Muscle of leg (tissue), 11 donors: Measurements from ENCODE around the gene PAAF1. TPM values are rescaled to one million over a fixed set of nuclear protein-coding genes. Genes with fewer than 3 reads are reported as not detected.
"Not testable (repeated sequence)": the region's sequence is repeated elsewhere in the genome, so short reads cannot be mapped to it uniquely, and the experiment has no call there.

Source experiments
- DNase-seq: peaks from one replicate; pipeline ENCODE4 v3.0.0; 2013
- H3K27ac ChIP-seq: one replicate; pipeline ENCODE4 v1.5.1; 2013; ENCODE audit warnings: mild to moderate bottlenecking, low read length, control low read depth
- H3K27me3 ChIP-seq: one replicate; pipeline ENCODE4 v1.6.1; 2013; ENCODE audit warnings: low read length; ENCODE audit not compliant: control insufficient read depth, insufficient read depth
- H3K36me3 ChIP-seq: one replicate; pipeline ENCODE4 v1.6.1; 2013; ENCODE audit warnings: low read length; ENCODE audit not compliant: control insufficient read depth, insufficient read depth
- H3K4me1 ChIP-seq: one replicate; pipeline ENCODE4 v1.6.1; 2013; ENCODE audit warnings: low read length; ENCODE audit not compliant: control insufficient read depth, insufficient read depth
- H3K4me3 ChIP-seq: one replicate; pipeline ENCODE4 v1.5.1; 2013; ENCODE audit warnings: low read length, control low read depth
- H3K9me3 ChIP-seq: replicated peaks from 2 replicates; pipeline ENCODE4 v1.6.1; 2013; ENCODE audit warnings: low read depth, low read length; ENCODE audit not compliant: control insufficient read depth
- WGBS: methylation state at CpG from one replicate; pipeline ENCODE4 v1.1.5; 2013; ENCODE audit warnings: missing lambda C conversion rate; ENCODE audit not compliant: insufficient coverage; 5-methylcytosine and 5-hydroxymethylcytosine counted together
- polyA plus RNA-seq, 8 donors: library from polyadenylated mRNA; unstranded; fragments of 120-200 nt; gene quantifications; one replicate each; pipeline versions ENCODE4 v1.2.1 to v1.2.3, GENCODE V29; 2013; ENCODE audit warnings: inconsistent platforms in 1 of 8, low replicate concordance in 1 of 8; ENCODE audit not compliant: insufficient read length in 8 of 8, insufficient read depth in 1 of 8
- total RNA-seq: library from RNA; stranded (reverse); fragments of 120-200 nt; gene quantifications from one replicate; pipeline ENCODE4 v1.2.4, GENCODE V29; 2013

The PAAF1 gene
- total and polyA plus RNA-seq, 9 donors = 21.5 to 53.4 (median 32.4) TPM

DNA sequence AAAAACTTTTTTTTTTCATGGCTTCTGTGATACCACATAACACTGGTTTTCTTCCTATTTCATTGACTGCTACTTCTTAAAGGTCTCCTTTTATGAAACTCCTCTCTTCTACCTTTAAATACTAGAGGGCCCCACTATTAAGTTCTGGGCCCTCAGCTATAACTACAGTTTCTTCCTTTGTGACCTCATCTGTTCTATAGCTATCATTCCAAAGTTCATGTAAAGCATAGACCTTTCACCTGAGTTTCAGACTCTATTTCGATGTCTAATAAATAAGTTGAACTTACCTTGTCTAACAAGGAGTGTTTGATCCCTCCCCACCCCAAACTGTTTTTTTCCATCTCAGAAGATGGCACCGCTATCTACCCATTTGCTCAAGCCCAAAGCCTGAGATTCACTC, 35.2 kb downstream of the PAAF1 start:
- 93% methylated on average over 2 of the region's 2 CpGs for WGBS
- H3K4me1 ChIP-seq = no peaks in the 10 kb centered on the region
- no peaks in the 10 kb centered on the region for H3K27me3 ChIP-seq
- DNase-seq = no peak
- no peak overlapping the region for H3K4me3 ChIP-seq
- H3K36me3 ChIP-seq = peaks cover 53% of the 10 kb centered on the region
- H3K27ac ChIP-seq = no peak overlapping the region
- H3K9me3 ChIP-seq = no peaks in the 10 kb centered on the region

DNA sequence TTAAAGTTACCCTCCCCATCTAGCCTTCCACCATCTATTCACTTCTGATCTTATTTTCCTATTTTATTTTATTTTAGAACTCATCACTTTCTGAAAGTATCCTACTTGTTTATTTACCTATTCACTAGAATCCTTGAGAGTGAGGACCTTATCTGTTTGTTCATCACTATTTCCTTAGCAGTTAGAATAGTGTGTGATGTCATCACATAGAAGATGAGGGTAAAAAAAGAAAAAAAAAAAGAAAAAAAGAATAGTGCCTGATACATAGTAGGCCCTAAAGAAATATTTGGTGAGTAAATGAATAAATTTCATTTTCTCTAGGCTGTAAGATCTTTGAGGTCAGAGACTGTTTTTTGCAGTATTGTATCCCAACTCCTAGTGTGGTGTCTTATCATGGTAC, 36.7 kb downstream of the PAAF1 start:
- no peak for DNase-seq
- no peaks in the 10 kb centered on the region for H3K4me1 ChIP-seq
- peaks cover 56% of the 10 kb centered on the region for H3K36me3 ChIP-seq
- H3K27me3 ChIP-seq = no peaks in the 10 kb centered on the region
- no peak overlapping the region for H3K4me3 ChIP-seq
- H3K9me3 ChIP-seq = no peaks in the 10 kb centered on the region
- no peak overlapping the region for H3K27ac ChIP-seq

GRCh38 chr11:73914284-73914683, 37.5 kb downstream of the PAAF1 start:
- Histone ChIP-seq H3K4me3 (no peak overlapping the region), H3K4me1 (no peaks in the 10 kb centered on the region), H3K9me3 (no peaks in the 10 kb centered on the region), H3K27me3 (no peaks in the 10 kb centered on the region), H3K36me3 (peaks cover 61% of the 10 kb centered on the region), H3K27ac (no peak overlapping the region)
- WGBS = 71% methylated on average over 2 of the region's 4 CpGs
- DNase-seq = no peak

DNA sequence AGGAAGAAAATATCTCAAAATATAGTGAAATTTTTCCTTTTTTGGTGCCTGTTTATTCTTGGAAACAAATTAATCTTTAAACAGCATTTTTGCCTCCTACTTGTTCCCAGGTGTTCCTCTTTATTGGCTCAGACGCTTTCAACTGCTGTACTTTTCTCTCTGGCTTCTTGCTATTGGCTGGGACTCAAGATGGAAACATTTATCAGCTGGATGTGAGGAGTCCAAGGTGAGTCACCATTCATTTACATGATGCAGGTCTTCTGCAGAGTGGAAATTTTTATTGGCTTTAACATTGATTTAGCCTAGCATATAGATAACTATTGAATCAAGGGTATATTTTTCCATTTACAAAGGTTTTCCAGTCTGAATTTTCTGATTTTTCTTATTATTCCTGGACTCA, 39.6 kb downstream of the PAAF1 start:
- H3K4me3 ChIP-seq = no peak overlapping the region
- peaks cover 57% of the 10 kb centered on the region for H3K36me3 ChIP-seq
- WGBS = no CpG with 5 or more reads among the region's 1 CpG
- no peaks in the 10 kb centered on the region for H3K4me1 ChIP-seq
- DNase-seq = peak; percentile 33
- no peaks in the 10 kb centered on the region for H3K9me3 ChIP-seq
- H3K27ac ChIP-seq = no peak overlapping the region
- H3K27me3 ChIP-seq = no peaks in the 10 kb centered on the region

DNA sequence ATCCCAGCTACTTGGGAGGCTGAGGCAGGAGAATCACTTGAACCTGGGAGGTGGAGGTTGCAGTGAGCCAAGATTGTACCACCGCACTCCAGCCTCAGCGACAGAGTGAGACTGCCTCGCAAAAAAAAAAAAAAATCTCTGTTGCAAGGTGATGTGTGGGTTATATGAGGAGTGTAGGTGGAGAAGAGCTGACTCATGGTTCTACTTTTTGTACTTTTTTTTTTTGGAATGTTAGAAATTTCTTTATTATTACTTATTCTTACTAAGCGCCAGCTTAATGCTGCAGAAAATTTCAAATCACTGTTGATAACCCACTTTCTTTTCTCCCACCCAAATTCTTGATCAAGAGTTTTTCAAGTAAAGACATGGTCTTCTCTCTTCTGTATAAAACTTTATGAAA, 44.4 kb downstream of the PAAF1 start:
- DNase-seq = no peak
- no peaks in the 10 kb centered on the region for H3K4me1 ChIP-seq
- WGBS = 100% methylated on average over 3 of the region's 4 CpGs
- no peaks in the 10 kb centered on the region for H3K9me3 ChIP-seq
- H3K4me3 ChIP-seq = no peak overlapping the region
- no peaks in the 10 kb centered on the region for H3K27me3 ChIP-seq
- peaks cover 35% of the 10 kb centered on the region for H3K36me3 ChIP-seq
- no peak overlapping the region for H3K27ac ChIP-seq

- no peak for DNase-seq
- peaks cover 2% of the 10 kb centered on the region for H3K4me1 ChIP-seq
- WGBS = no CpG with 5 or more reads among the region's 2 CpGs
These were observed 52.6 kb downstream of the PAAF1 start for GRCh38 chr11:73929388-73929787.

DNA sequence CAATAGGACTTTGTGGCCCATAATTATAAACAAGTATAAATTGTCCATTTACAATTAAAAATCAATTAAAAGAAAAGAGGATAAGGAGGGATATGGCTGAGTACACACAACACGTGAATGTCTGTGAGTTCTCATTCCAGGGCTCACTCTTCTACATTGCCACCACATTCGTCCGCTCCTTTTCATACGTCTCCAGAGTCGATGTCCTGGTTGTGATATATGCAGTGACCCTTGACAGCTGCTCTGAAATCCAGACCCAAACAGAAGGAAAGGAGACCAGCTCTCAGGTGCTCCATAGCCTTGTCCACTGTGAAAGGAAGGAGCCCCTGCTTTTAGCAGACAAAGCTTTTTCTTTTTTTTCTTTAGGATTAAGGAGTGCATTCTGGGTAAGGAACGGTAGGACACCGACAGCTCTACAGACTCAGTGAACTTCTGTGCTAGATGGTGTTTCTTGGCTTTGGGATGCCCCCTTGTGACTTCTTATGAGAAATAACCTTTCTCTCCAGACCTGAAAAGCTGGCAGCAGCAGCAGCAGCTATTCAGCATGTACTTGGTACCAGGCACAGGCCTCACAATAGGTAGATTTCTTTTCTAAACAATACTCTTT, 54.3 kb downstream of the PAAF1 start:
- Histone ChIP-seq H3K4me1 (peaks cover 2% of the 10 kb centered on the region), H3K4me3 (no peak overlapping the region), H3K36me3 (peaks cover 60% of the 10 kb centered on the region), H3K9me3 (no peaks in the 10 kb centered on the region), H3K27ac (no peak overlapping the region), H3K27me3 (no peaks in the 10 kb centered on the region)
- peak; percentile 53 for DNase-seq
- no CpG with 5 or more reads among the region's 7 CpGs for WGBS

More at GRCh38 chr11:73929388-73929787, 52.6 kb downstream of the PAAF1 start:
- no peaks in the 10 kb centered on the region for H3K27me3 ChIP-seq
- H3K9me3 ChIP-seq = no peaks in the 10 kb centered on the region
- H3K4me3 ChIP-seq = no peak overlapping the region
- H3K27ac ChIP-seq = no peak overlapping the region
- peaks cover 56% of the 10 kb centered on the region for H3K36me3 ChIP-seq

GRCh38 chr11:73931951-73932350, 55.2 kb downstream of the PAAF1 start:
- DNase-seq = no peak
- no CpG with 5 or more reads among the region's 6 CpGs for WGBS
- H3K36me3 ChIP-seq = peaks cover 52% of the 10 kb centered on the region
- H3K27ac ChIP-seq = no peak overlapping the region
- no peaks in the 10 kb centered on the region for H3K27me3 ChIP-seq
- no peak overlapping the region for H3K4me3 ChIP-seq
- no peaks in the 10 kb centered on the region for H3K9me3 ChIP-seq
- H3K4me1 ChIP-seq = peaks cover 2% of the 10 kb centered on the region

GRCh38 chr11:73932781-73933180, 56.0 kb downstream of the PAAF1 start:
- no peaks in the 10 kb centered on the region for H3K27me3 ChIP-seq
- H3K27ac ChIP-seq = no peak overlapping the region
- peaks cover under 1% of the 10 kb centered on the region for H3K9me3 ChIP-seq
- no peak overlapping the region for H3K4me3 ChIP-seq
- peaks cover 45% of the 10 kb centered on the region for H3K36me3 ChIP-seq
- H3K4me1 ChIP-seq = peaks cover 2% of the 10 kb centered on the region
- no peak for DNase-seq
- WGBS = 100% methylated on average over 3 of the region's 7 CpGs

GRCh38 chr11:73936047-73936446, 59.2 kb downstream of the PAAF1 start:
- H3K4me1 ChIP-seq, H3K9me3 ChIP-seq, H3K27me3 ChIP-seq, H3K27ac ChIP-seq, DNase-seq, H3K4me3 ChIP-seq: not testable (repeated sequence)
- WGBS = no CpG with 5 or more reads among the region's 25 CpGs
- peaks cover 26% of the 10 kb centered on the region for H3K36me3 ChIP-seq

- 42% methylated on average over 3 of the region's 4 CpGs for WGBS
- peaks cover 9% of the 10 kb centered on the region for H3K36me3 ChIP-seq
- no peak for DNase-seq
- H3K27ac ChIP-seq = no peak overlapping the region
- H3K27me3 ChIP-seq = no peaks in the 10 kb centered on the region
- peaks cover 5% of the 10 kb centered on the region for H3K9me3 ChIP-seq
- H3K4me1 ChIP-seq = no peaks in the 10 kb centered on the region
- H3K4me3 ChIP-seq = no peak overlapping the region
These were observed 62.3 kb downstream of the PAAF1 start for GRCh38 chr11:73939096-73939495.
